ENCODE results near the gene ELN.

- TF ChIP-seq CTCF (IDR thresholded peaks at IDR 0.05 in 4 of 5, conservative IDR thresholded peaks at IDR 0.05 in 1 of 5), result no peak
- no peak for TF ChIP-seq POLR2A (IDR thresholded peaks at IDR 0.05)
These were observed 17.6 kb upstream of the ELN start for GRCh38 chr7:74010407-74010806.
